SU-DHL-6 (cell line): ENCODE measurements around the gene FIBIN.

ENCODE experiments used
- EZH2phosphoT487 ChIP-seq: fragments of 200-600 bp; sonication (generic), shearing (Covaris generic); conservative IDR thresholded peaks from 2 replicates; pipeline ENCODE4 v1.6.1; 2018; ENCODE audit warnings: mild to moderate bottlenecking, antibody characterized with exemption, low read length, moderate library complexity, mixed read lengths
- TF ChIP-seq, protein P1 (sequence below): fragments of 200-600 bp; sonication (generic); IDR thresholded peaks from one replicate; pipeline ENCODE4 v1.5.1; 2017; ENCODE audit warnings: antibody characterized with exemption, mild to moderate bottlenecking, low read length, moderate library complexity; ENCODE audit not compliant: insufficient read depth, poor library complexity, severe bottlenecking

DNA sequence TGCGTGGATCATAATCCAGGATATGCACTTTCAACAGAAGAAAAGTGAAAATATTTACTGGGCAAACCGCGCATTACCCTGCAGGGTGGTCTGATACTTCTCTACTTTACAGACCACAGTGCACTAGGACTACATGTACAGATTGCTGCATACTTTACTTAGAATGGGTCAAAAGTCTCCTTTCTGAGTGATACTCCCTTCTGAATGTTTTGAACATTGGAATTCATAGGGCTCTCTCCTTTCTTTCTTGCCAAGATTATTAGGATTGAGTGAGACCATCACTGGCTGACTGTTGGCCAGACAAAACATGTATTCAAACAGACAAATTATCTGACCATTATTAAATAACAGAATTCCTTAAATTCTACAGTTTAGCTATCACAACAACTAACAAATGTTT lies 6.6 kb upstream of the FIBIN start:
- TF ChIP-seq, protein P1, sequence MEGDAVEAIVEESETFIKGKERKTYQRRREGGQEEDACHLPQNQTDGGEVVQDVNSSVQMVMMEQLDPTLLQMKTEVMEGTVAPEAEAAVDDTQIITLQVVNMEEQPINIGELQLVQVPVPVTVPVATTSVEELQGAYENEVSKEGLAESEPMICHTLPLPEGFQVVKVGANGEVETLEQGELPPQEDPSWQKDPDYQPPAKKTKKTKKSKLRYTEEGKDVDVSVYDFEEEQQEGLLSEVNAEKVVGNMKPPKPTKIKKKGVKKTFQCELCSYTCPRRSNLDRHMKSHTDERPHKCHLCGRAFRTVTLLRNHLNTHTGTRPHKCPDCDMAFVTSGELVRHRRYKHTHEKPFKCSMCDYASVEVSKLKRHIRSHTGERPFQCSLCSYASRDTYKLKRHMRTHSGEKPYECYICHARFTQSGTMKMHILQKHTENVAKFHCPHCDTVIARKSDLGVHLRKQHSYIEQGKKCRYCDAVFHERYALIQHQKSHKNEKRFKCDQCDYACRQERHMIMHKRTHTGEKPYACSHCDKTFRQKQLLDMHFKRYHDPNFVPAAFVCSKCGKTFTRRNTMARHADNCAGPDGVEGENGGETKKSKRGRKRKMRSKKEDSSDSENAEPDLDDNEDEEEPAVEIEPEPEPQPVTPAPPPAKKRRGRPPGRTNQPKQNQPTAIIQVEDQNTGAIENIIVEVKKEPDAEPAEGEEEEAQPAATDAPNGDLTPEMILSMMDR: no peak
- TF ChIP-seq EZH2phosphoT487: no peak
